Measurements from ENCODE around the gene BOD1.

- TF ChIP-seq POLR2A (IDR thresholded peaks at IDR 0.05) (no peak), CTCF (IDR thresholded peaks at IDR 0.05) (no peak)
Observed at GRCh38 chr5:173567548-173567947, 48.9 kb downstream of the BOD1 start.

Measured in testis (tissue), 2 donors.